ENCODE measurements around the gene ANKRD65. TPM values are rescaled to one million over a fixed set of nuclear protein-coding genes. Genes with fewer than 3 reads are reported as not detected.
"Not testable (repeated sequence)": the region's sequence is repeated elsewhere in the genome, so short reads cannot be mapped to it uniquely, and the experiment has no call there.

The ANKRD65 gene
- total RNA-seq, 4 donors from 2014 or later = 3.1 to 10.9 (median 6.2) TPM

GRCh38 chr1:1429671-1430073 lies 8.6 kb upstream of the ANKRD65 start:
- TF ChIP-seq POLR2A (IDR thresholded peaks at IDR 0.05) (no peak), CTCF (IDR thresholded peaks at IDR 0.05) (no peak)
- DNase-seq (ENCODE audit: low spot score in 2 of 2) = no peak
- WGBS, 2 donors = 71 to 74% methylated on average over 6 of the region's 6 CpGs
- H3K4me3 ChIP-seq (ENCODE audit: low read depth, poor library complexity, severe bottlenecking) = no peak overlapping the region
- intact Hi-C loops (cut with DNase I; ENCODE audit: low total_unique reads) = no loop called here

- H3K4me3 ChIP-seq (ENCODE audit: low read depth, poor library complexity, severe bottlenecking); DNase-seq (ENCODE audit: low spot score in 2 of 2); intact Hi-C loops (cut with DNase I; ENCODE audit: low total_unique reads): not testable (repeated sequence)
- 92 to 93% methylated on average over 6 of the region's 6 CpGs for WGBS, 2 donors
Measured at GRCh38 chr1:1428967-1429366, 7.9 kb upstream of the ANKRD65 start.

GRCh38 chr1:1428174-1428573 lies 7.1 kb upstream of the ANKRD65 start:
- no peak for TF ChIP-seq POLR2A (IDR thresholded peaks at IDR 0.05)
- no peak for TF ChIP-seq CTCF (IDR thresholded peaks at IDR 0.05)
- no peak for DNase-seq (ENCODE audit: low spot score in 2 of 2)
- no peak overlapping the region for H3K4me3 ChIP-seq (ENCODE audit: low read depth, poor library complexity, severe bottlenecking)
- intact Hi-C loops (cut with DNase I; ENCODE audit: low total_unique reads) = no loop called here
- 77 to 83% methylated on average over 18 to 19 of the region's 19 CpGs for WGBS, 2 donors

GRCh38 chr1:1427820-1428148 lies 6.7 kb upstream of the ANKRD65 start:
- WGBS, 2 donors = 0% methylated on average over 6 of the region's 22 CpGs; no CpG with 5 or more reads in 1 of the 2 donors
- TF ChIP-seq POLR2A (IDR thresholded peaks at IDR 0.05) (no peak), CTCF (IDR thresholded peaks at IDR 0.05) (no peak)
- intact Hi-C loops (cut with DNase I; ENCODE audit: low total_unique reads) = no loop called here
- no peak for DNase-seq (ENCODE audit: low spot score in 2 of 2)
- H3K4me3 ChIP-seq (ENCODE audit: low read depth, poor library complexity, severe bottlenecking) = peak overlapping the region; percentile 35

- H3K4me3 ChIP-seq (ENCODE audit: low read depth, poor library complexity, severe bottlenecking) = peak overlapping the region; percentile 35
- intact Hi-C loops (cut with DNase I; ENCODE audit: low total_unique reads) = no loop called here
- TF ChIP-seq POLR2A (IDR thresholded peaks at IDR 0.05) = no peak
- no peak for TF ChIP-seq CTCF (IDR thresholded peaks at IDR 0.05)
- DNase-seq (ENCODE audit: low spot score in 2 of 2) = no peak
- WGBS, 2 donors = 22 to 32% methylated on average over 19 to 44 of the region's 66 CpGs
Measured at GRCh38 chr1:1427106-1427819, 6.2 kb upstream of the ANKRD65 start.

GRCh38 chr1:1426496-1427105 lies 5.5 kb upstream of the ANKRD65 start:
- TF ChIP-seq POLR2A (IDR thresholded peaks at IDR 0.05) (no peak), CTCF (IDR thresholded peaks at IDR 0.05) (no peak)
- WGBS, 2 donors = 45 to 56% methylated on average over 18 to 19 of the region's 19 CpGs
- H3K4me3 ChIP-seq (ENCODE audit: low read depth, poor library complexity, severe bottlenecking) = no peak overlapping the region
- intact Hi-C loops (cut with DNase I; ENCODE audit: low total_unique reads) = no loop called here
- DNase-seq (ENCODE audit: low spot score in 2 of 2) = no peak

Data from lower leg skin (tissue), 4 donors.